Prostate gland (tissue), 2 donors: ENCODE measurements around the gene ELP6. TPM values are rescaled to one million over a fixed set of nuclear protein-coding genes. Genes with fewer than 3 reads are reported as not detected.
"Not testable (repeated sequence)": the region's sequence is repeated elsewhere in the genome, so short reads cannot be mapped to it uniquely, and the experiment has no call there.

Source experiments
- DNase-seq: peaks from one replicate; pipeline ENCODE4 v3.0.0-alpha.2; 2019; ENCODE audit warnings: low spot score
- H3K27ac ChIP-seq, 2 donors: fragments of 200-600 bp; sonication (generic); 2 replicates each; pipeline ENCODE4 v1.5.1; 2017 to 2019
- H3K27me3 ChIP-seq: fragments of 200-600 bp; sonication (generic); replicated peaks from 2 replicates; pipeline ENCODE4 v1.5.1; 2019; ENCODE audit not compliant: insufficient read depth
- H3K36me3 ChIP-seq, 2 donors: fragments of 200-600 bp; sonication (generic); 1 replicate in 1 of 2; 2 replicates in 1 of 2; pipeline versions ENCODE4 v1.5.1 to v1.8.1; 2017 to 2019
- H3K4me1 ChIP-seq: fragments of 200-600 bp; sonication (generic); replicated peaks from 2 replicates; pipeline ENCODE4 v1.5.1; 2019
- H3K4me3 ChIP-seq, 2 donors: fragments of 200-600 bp; sonication (generic); 2 replicates each; pipeline ENCODE4 v1.5.1; 2017 to 2019
- H3K9me3 ChIP-seq: fragments of 200-600 bp; sonication (generic); 2 replicates; pipeline ENCODE4 v1.5.1; 2017
- CTCF ChIP-seq, 4 experiments: fragments of 200-600 bp in 2 of 4; fragments of 450-650 bp in 2 of 4; sonication (generic) in 2 of 4; IDR thresholded peaks; 1 replicate in 3 of 4; 2 replicates in 1 of 4; pipeline ENCODE4 v1.5.1; 2016 to 2019; ENCODE audit warnings: antibody characterized with exemption in 4 of 4, mild to moderate bottlenecking in 2 of 4, moderate library complexity in 2 of 4
- POLR2A ChIP-seq: fragments of 450-650 bp; IDR thresholded peaks from one replicate; pipeline ENCODE4 v1.6.1; 2016; ENCODE audit warnings: antibody characterized with exemption, mild to moderate bottlenecking
- POLR2AphosphoS5 ChIP-seq: sonication (generic); formaldehyde crosslinking; IDR thresholded peaks from one replicate; pipeline ENCODE4 v1.6.1; 2017; ENCODE audit warnings: antibody characterized with exemption
- WGBS: methylation state at CpG from one replicate; pipeline ENCODE4 v1.1.5; 2018; 5-methylcytosine and 5-hydroxymethylcytosine counted together
- intact Hi-C: fragments of 100-400 bp; cut with DNase I; formaldehyde crosslinking; loops from one replicate; pipeline ENCODE4 v1.14.2; 2022
- total RNA-seq, 2 donors: library from RNA; depleted of rRNA; stranded (reverse); fragments of >200 nt; gene quantifications; one replicate each; pipeline ENCODE4 v1.1.0, GENCODE V29; 2016

Gene ELP6
- total RNA-seq, 2 donors from 2014 or later: 34.7 to 45.8 TPM

GRCh38 chr3:47475029-47475569, 38.4 kb downstream of the ELP6 start:
- intact Hi-C loops: no loop called here
- H3K4me3 ChIP-seq: peak overlapping the region; percentile 85 to 99
- H3K36me3 ChIP-seq: no peaks in the 10 kb centered on the region
- 1% methylated on average over 20 of the region's 24 CpGs for WGBS
- H3K27ac ChIP-seq: peak overlapping the region; percentile 67 to 74
- no peaks in the 10 kb centered on the region for H3K27me3 ChIP-seq
- TF ChIP-seq POLR2A (no peak), CTCF (IDR thresholded peaks at IDR 0.05) (no peak), POLR2AphosphoS5 (no peak)
- no peak for DNase-seq
- H3K4me1 ChIP-seq: no peaks in the 10 kb centered on the region
- H3K9me3 ChIP-seq: no peaks in the 10 kb centered on the region

GRCh38 chr3:47473391-47473790, 40.1 kb downstream of the ELP6 start:
- Histone ChIP-seq H3K27ac (no peak overlapping the region), H3K36me3 (no peaks in the 10 kb centered on the region), H3K4me1 (no peaks in the 10 kb centered on the region), H3K9me3 (no peaks in the 10 kb centered on the region), H3K27me3 (no peaks in the 10 kb centered on the region), H3K4me3 (no peak overlapping the region)
- TF ChIP-seq POLR2A: no peak
- peak; percentile 51 for TF ChIP-seq POLR2AphosphoS5
- no peak for TF ChIP-seq CTCF (IDR thresholded peaks at IDR 0.05)
- intact Hi-C loops: no loop called here
- WGBS: 35% methylated on average over 3 of the region's 3 CpGs
- peak; percentile 41 for DNase-seq

- DNase-seq: no peak
- H3K4me3 ChIP-seq: no peak overlapping the region
- no peaks in the 10 kb centered on the region for H3K9me3 ChIP-seq
- H3K27ac ChIP-seq: no peak overlapping the region
- no peaks in the 10 kb centered on the region for H3K36me3 ChIP-seq
- intact Hi-C loops: no loop called here
- no peak for TF ChIP-seq POLR2A
- no peak for TF ChIP-seq CTCF (IDR thresholded peaks at IDR 0.05)
- TF ChIP-seq POLR2AphosphoS5: no peak
- whole genome bisulfite sequencing: 98% methylated on average over 3 of the region's 3 CpGs
- peaks cover 2% of the 10 kb centered on the region for H3K4me1 ChIP-seq
- H3K27me3 ChIP-seq: no peaks in the 10 kb centered on the region
These were observed 43.9 kb downstream of the ELP6 start for GRCh38 chr3:47469616-47470015.

- H3K4me3 ChIP-seq, H3K27me3 ChIP-seq, H3K4me1 ChIP-seq, H3K9me3 ChIP-seq, intact Hi-C loops, H3K36me3 ChIP-seq, DNase-seq, H3K27ac ChIP-seq: not testable (repeated sequence)
- WGBS: 100% methylated on average over 1 of the region's 1 CpG
These were observed 45.2 kb downstream of the ELP6 start for GRCh38 chr3:47468315-47468714.

- Histone ChIP-seq H3K36me3 (no peaks in the 10 kb centered on the region), H3K4me1 (peaks cover 2% of the 10 kb centered on the region), H3K9me3 (no peaks in the 10 kb centered on the region), H3K27ac (no peak overlapping the region), H3K27me3 (no peaks in the 10 kb centered on the region), H3K4me3 (no peak overlapping the region)
- TF ChIP-seq POLR2AphosphoS5 (no peak), CTCF (IDR thresholded peaks at IDR 0.05) (no peak), POLR2A (no peak)
- no peak for DNase-seq
- 59% methylated on average over 1 of the region's 1 CpG for WGBS
- intact Hi-C loops: no loop called here
These were observed 48.9 kb downstream of the ELP6 start for GRCh38 chr3:47464588-47464987.

- H3K4me3 ChIP-seq, H3K4me1 ChIP-seq, DNase-seq, H3K27ac ChIP-seq, H3K9me3 ChIP-seq, H3K36me3 ChIP-seq, H3K27me3 ChIP-seq, intact Hi-C loops: not testable (repeated sequence)
- 91% methylated on average over 9 of the region's 9 CpGs for WGBS
These were observed 53.9 kb downstream of the ELP6 start for GRCh38 chr3:47459534-47460085.
